Measurements from ENCODE around the gene GALE.

DNA sequence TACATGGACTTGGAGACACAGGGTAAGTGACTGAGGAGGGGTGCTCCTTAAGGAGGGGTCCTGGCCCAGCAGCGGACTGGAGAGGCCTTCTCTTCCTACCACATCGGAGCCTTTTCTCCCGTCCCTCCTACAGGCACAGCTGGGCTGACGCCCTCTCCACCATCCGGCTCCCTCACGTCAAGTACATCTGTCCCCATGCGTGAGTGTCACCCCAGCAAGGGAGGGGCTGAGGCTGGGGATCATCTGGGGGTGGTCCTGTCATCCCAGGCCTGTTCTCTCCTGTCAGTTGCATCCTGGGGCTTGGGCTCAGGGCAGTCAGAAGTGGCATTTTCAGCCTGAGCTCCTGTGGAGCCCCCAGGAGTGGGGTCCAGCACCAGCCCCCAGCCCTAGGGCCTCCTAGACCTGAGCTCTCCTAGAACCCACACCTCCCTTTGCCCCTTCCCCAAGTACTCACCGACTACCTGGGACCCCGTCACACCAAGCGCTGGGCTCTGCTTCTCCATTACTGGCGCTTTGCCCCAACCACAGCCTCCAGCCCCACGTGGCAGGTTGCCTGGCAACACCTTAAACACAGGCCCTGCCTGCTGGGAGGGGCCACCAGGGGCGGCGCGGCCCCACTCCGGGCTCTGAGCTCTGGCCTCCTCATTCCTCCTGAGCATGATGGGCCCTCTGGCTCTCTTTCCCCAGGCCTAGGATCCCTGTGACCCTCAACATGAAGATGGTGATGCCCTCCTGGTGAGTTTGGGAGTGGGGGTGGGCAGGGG, 7.4 kb downstream of the GALE start:
- TF ChIP-seq CTCF (IDR thresholded peaks at IDR 0.05) (no peak), EP300 (IDR thresholded peaks at IDR 0.05; ENCODE audit: low read depth) (no peak), POLR2A (IDR thresholded peaks at IDR 0.05) (peak; percentile 20), POLR2AphosphoS5 (IDR thresholded peaks at IDR 0.05) (no peak)
